HG03520 (cell line): ENCODE measurements around the gene PTCRA.
A peak's percentile ranks its signal among the peaks of the same experiment; 100 is the strongest.
"Not testable (repeated sequence)": the region's sequence is repeated elsewhere in the genome, so short reads cannot be mapped to it uniquely, and the experiment has no call there.

Source experiments
- ATAC-seq: cut with Tn5 transposase; IDR thresholded peaks from one replicate; pipeline ENCODE4 v1.9.1; 2021; ENCODE audit warnings: mild to moderate bottlenecking, moderate library complexity; ENCODE audit not compliant: unreplicated experiment

PTCRA gene

GRCh38 chr6:42915732-42916131 is at the start of gene PTCRA:
Gene PTCRA, plus strand, starts transcription at chr6:42916053. Its CDS starts 17 bp downstream, at chr6:42916070.
- ATAC-seq = no peak

GRCh38 chr6:42870145-42870936 is 45.5 kb upstream of the PTCRA start:
- no peak for ATAC-seq

GRCh38 chr6:42871711-42872110 is 44.1 kb upstream of the PTCRA start:
- no peak for ATAC-seq

GRCh38 chr6:42873313-42873712 is 42.5 kb upstream of the PTCRA start:
- ATAC-seq = no peak

- no peak for ATAC-seq
These were observed 38.2 kb upstream of the PTCRA start for GRCh38 chr6:42877695-42878094.

GRCh38 chr6:42879372-42880239 is 36.2 kb upstream of the PTCRA start, which contains the start of gene RPL7L1:
Gene RPL7L1, plus strand, starts transcription at chr6:42879616. Its CDS starts 295 bp downstream, at chr6:42879911.
- ATAC-seq = peak; percentile 86

GRCh38 chr6:42880240-42880817 is 35.5 kb upstream of the PTCRA start:
- not testable (repeated sequence) for ATAC-seq

GRCh38 chr6:42880871-42881270 is 35.0 kb upstream of the PTCRA start:
- not testable (repeated sequence) for ATAC-seq

GRCh38 chr6:42885702-42886101 is 30.2 kb upstream of the PTCRA start:
- no peak for ATAC-seq

GRCh38 chr6:42888201-42888600 is 27.7 kb upstream of the PTCRA start:
- ATAC-seq = not testable (repeated sequence)

GRCh38 chr6:42889815-42890214 is 26.0 kb upstream of the PTCRA start:
- ATAC-seq = no peak

GRCh38 chr6:42890311-42891198 is 25.3 kb upstream of the PTCRA start:
- ATAC-seq = peak; percentile 65

GRCh38 chr6:42891199-42891722 is 24.6 kb upstream of the PTCRA start:
- no peak for ATAC-seq

GRCh38 chr6:42894041-42894828 is 21.6 kb upstream of the PTCRA start:
- ATAC-seq = not testable (repeated sequence)

GRCh38 chr6:42896178-42896719 is 19.6 kb upstream of the PTCRA start:
- no peak for ATAC-seq

- ATAC-seq = no peak
These were observed 16.9 kb upstream of the PTCRA start for GRCh38 chr6:42898891-42899361.

GRCh38 chr6:42899871-42900270 is 16.0 kb upstream of the PTCRA start:
- no peak for ATAC-seq

GRCh38 chr6:42901538-42901957 is 14.3 kb upstream of the PTCRA start:
- no peak for ATAC-seq
